GM18519 (cell line): Measurements from ENCODE around the gene CRYGC.
"Not testable (repeated sequence)": the region's sequence is repeated elsewhere in the genome, so short reads cannot be mapped to it uniquely, and the experiment has no call there.

Experiments used
- ATAC-seq: cut with Tn5 transposase; IDR thresholded peaks from one replicate; pipeline ENCODE4 v1.9.1; 2021; ENCODE audit warnings: mild to moderate bottlenecking, moderate library complexity; ENCODE audit not compliant: unreplicated experiment, low FRiP score

The CRYGC gene

DNA sequence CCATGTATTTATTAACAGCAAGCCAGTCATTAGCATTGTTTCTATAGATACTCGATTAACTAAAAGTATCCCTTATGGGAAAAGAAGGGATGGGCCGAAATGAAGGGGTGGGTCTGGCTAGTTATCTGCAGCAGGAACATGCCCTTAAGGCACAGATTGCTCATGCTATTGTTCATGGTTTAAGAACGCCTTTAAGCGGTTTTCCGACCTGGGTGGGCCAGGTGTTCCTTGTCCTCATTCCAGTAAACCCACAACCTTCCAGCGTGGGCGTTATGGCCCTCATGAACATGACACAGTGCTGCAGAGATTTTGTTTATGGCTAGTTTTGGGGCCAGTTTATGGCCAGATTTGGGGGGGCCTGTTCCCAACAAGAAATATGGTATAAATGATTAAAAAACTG lies 8.7 kb upstream of the CRYGC start:
- not testable (repeated sequence) for ATAC-seq

- no peak for ATAC-seq
Measured at GRCh38 chr2:208136716-208137094, 7.1 kb upstream of the CRYGC start.

GRCh38 chr2:208135794-208136715 lies 6.4 kb upstream of the CRYGC start:
- ATAC-seq = no peak

DNA sequence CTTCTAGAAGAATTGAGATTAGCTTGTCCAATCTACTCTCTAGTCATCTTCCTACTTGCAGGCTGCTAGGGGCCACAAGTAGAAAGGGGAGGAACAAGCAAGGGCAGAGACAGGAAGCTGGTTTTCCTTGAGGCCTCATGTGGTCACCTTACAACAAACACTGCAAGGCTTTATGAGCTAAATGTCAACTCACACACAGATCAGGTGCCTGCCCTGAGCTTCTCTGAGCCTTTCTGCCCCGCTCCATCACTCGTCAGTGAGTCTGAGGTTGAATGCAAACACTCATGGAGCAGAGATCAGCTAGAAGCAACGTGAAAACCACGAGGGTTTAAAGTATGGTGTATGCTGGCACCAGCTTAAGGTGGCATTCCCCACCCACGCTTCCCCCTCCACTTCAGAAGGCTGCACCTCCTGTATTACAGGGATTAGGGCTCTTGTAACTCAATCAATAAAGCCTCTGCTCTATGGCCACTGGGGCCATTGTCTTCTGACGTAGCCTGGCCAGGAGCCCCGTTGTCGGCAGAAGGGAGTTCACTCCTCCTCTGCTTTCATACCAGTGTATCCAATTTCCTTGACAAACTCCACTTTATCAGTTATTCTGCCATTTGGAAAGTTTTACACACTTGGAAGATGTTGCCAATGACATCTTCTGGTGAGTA lies 5.4 kb upstream of the CRYGC start:
- ATAC-seq = no peak

DNA sequence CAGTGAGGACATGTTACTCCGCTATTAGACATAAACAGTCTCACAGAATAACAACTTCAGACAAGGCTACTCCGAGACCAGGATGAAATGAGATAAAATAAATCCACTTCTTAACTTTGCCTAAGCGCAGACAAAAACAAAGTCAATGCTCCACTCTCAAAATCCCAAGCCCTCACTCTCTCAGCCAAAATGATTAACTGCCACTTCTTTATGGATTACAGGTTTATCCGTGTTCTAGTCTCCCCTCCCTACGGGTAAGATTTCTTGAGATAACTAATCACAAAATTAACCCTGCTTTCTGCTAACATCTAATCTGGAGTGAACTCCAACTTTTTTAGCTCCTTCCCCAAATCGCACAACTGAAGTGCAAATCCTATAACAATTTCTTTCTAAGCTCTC lies 1.1 kb upstream of the CRYGC start:
- no peak for ATAC-seq

DNA sequence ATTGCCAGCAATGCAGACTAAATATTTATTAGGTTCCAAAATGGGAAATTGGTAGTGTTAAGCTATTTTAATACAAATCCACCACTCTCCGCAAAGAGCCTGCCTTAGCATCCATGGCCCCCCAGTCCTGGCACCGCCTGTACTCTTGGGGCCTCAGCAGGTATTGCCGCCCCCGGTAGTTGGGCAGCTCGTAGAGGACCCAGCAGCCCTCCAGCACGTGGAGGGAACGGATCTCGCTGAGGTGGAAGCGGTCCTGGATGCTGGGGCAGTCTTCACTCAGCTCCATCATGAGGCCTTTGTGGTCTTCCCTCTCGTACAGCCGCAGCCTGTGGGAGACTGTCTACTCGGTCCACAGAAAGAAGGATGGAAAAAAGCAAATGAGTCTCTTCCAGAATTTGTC lies 1.5 kb downstream of the CRYGC start:
- ATAC-seq = no peak

GRCh38 chr2:208127090-208127489 lies 2.5 kb downstream of the CRYGC start:
- no peak for ATAC-seq

DNA sequence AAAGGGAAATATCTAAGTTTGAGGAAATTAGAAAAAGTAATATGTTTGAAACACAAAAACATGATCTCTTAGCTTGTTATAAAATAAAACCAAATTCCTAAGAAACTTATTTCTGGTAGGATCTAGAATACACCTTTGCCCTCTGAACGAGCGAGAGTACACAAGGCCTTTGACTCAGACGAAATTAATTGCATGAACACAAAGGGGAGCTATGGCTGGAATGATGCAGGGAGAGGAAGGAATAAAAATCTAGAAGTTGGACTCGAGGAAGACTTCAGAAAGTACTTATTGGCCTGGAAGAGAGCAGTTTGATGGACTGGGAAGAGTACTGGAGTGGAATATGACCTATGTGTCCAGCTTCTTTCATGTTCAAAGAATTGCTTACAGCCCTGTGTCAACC lies 4.4 kb downstream of the CRYGC start:
- ATAC-seq = no peak

DNA sequence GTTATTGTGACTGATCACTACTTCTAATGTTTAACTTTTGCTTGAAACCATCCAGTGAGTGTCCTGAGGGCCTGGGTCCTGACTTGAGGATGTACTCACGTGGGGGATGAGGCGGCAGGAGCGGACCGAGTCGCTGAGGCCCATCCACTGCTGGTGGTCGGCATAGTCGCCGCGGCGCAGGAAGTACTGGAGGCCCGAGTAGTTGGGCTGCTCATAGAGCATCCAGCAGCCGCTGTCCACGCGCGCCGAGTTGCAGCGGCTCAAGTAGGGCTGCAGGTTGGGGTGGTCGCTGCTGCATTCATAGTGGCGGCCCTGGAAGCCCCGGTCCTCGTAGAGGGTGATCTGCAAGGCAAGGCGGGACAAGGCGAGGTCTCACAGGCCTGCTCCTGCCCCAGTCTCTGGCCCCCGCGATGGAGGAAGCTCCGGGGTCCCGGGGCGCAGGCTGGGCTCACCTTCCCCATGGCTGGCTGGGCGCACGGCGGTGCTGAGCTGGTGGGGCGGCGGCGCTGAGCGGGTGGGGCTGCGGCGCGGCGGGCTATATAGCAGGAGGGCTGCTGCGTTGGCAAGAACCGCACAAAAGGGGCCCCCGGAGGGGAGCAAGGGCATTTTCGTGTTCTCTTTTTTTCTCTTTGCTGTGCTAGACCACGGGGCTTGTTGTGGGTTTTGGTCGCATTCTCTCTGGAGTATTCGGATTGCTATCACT lies 5.5 kb downstream of the CRYGC start, which contains the start of gene CRYGD:
CRYGD (minus strand) TSS at position 512 of the 703 bp plus-strand sequence; CDS start at position 461, 51 bp downstream.
- ATAC-seq = not testable (repeated sequence)

- ATAC-seq = no peak
Measured at GRCh38 chr2:208122248-208122647, 7.4 kb downstream of the CRYGC start.

GRCh38 chr2:208118918-208119317 lies 10.7 kb downstream of the CRYGC start:
- no peak for ATAC-seq

GRCh38 chr2:208117390-208117789 lies 12.2 kb downstream of the CRYGC start:
- ATAC-seq = not testable (repeated sequence)

- ATAC-seq = no peak
Measured at GRCh38 chr2:208112969-208113368, 16.7 kb downstream of the CRYGC start.

GRCh38 chr2:208112273-208112745 lies 17.3 kb downstream of the CRYGC start:
- not testable (repeated sequence) for ATAC-seq

DNA sequence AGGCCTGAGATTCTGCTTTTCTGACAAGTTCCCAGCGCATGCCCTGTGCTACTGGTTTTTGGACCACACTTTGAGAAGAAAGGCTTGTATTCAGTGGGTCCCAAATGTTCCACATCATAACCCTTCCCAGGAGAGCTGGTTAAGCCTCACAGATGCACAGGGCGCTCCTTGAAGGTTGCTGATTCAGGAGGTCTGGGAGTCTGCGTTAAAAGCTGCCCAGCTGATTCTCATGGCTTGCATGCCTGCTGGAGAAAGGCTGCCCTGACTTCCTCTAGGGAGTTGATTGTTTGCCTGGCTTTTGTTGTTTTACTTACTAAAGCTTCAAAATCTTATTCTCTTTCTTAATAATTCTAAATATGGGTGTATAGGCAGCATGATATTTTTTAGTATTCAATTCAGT lies 26.0 kb downstream of the CRYGC start:
- no peak for ATAC-seq

- no peak for ATAC-seq
Measured at GRCh38 chr2:208101716-208102631, 27.7 kb downstream of the CRYGC start.

- no peak for ATAC-seq
Measured at GRCh38 chr2:208099682-208100470, 29.8 kb downstream of the CRYGC start.

- ATAC-seq = not testable (repeated sequence)
Measured at GRCh38 chr2:208098701-208099100, 30.9 kb downstream of the CRYGC start.

DNA sequence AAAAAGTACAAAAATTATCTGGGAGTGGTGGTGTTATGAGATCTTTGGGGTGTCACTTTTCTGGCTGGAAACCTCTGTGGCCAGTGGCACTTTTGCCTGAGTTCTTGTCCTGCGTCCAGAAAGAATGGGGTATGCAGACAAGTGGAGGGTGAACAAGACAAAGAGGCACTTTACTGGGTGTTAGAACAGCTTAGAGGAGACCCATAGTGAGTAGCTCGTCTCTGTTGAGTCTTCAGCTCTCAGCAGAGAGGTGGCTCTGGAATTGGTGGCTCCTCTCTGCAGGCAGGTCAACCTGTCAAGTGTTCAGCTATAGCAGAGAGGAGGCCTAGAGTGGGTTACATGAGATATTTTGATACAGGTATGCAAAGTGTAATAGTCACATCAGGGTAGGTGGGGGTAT lies 31.4 kb downstream of the CRYGC start:
- no peak for ATAC-seq
